ENCODE data around the gene AP2B1.

AP2B1 gene

DNA sequence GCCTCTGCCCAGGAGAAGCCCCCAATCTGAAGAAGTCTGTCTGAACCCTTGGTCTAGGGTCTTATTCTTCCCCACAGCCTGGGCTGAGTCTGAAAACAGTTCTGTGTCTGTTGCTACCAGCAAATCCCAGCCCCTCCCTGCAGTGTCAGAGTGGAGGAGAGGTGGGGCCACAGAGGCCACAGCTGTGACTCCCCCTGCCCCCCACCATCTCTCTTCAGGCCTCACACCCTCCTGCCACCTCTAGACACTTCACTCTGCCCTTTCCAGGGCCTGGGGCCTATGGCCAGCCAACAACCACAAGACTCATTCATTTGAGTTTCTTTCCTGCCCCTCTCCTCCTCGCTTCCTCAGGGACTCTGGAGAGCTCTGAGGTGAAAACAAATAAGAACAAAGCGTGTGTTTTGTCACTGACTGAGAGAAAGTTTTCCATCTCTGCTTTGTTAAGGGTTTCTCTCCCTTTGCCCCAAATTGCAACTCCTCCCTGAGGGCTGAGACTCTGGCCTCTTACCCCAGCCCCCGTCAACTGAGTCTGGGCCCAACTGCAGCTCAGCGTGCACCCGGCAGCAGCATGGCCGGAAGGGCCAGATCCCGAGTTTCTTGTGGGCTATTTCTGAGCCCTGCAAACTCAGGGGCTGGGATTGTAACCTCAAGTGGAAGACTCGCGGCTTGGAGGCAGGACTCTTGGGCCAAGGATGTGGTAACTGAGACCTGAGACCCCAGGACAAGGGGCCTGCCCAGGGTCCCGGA lies 186.7 kb downstream of the AP2B1 start:
- no peak for DNase-seq (ENCODE audit: low read depth)

DNA sequence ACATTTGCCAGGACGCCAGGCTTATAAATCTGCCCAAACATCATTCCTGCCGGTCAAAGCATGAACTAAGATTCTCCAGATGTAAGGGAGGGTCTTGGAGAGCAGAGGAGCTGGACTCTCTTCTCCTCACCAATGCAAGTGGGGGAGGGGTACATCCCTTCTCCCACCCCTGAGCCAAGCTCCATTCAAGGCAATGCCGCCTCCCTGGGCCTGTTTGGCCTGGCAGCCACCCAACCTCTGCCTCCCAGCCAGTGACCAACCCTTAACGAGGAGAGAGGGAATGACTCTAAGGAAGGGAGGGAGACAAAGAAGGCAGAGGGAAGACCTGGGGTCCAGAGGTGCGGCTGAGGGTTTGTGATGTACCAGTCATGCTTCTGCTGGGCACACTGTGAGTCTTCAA lies 187.4 kb downstream of the AP2B1 start:
- no peak for DNase-seq (ENCODE audit: low read depth)

DNA sequence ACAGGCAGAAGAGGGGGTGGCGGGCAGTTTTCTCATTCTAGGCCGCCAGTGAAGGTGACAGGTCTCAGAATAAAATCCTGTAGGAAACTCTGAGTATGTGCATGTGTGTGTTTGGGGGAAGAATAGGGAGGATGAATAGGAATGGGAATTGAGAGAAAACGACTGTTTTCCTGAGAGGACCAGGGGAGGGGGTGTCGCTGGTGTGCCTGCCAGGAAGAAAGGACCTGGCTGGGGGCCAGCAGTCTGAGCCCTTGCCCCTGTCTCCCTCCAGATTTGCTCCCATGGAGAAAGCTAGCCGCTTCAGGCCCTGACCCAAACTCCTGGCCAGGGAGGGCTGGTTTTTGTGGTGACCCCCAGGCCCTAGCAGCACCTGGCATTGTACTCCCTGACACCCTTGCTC lies 187.9 kb downstream of the AP2B1 start:
- DNase-seq (ENCODE audit: low read depth) = no peak

DNA sequence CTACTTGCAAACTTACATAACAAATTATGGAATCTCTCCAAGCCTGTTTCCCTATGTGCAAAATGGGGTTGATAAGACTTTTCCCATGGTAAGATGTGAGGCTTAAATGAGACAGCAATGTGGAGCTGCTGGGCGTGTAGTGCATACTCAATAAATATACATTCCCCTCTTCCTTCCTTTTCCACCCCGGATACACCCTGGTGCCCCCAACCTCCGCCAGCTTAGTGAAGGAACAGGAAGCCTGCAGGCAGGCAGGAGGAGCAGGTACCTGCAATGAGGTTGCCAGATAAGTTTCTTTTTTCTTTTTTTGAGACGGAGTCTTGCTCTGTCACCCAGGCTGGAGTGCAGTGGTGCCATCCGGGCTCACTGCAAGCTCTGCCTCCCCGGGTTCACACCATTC lies 188.5 kb downstream of the AP2B1 start:
- DNase-seq (ENCODE audit: low read depth) = no peak
